ENCODE data around the gene LYG1. TPM values are rescaled to one million over a fixed set of nuclear protein-coding genes. Genes with fewer than 3 reads are reported as not detected.

The LYG1 gene
- polyA plus RNA-seq, 1 donor (not counting 4 experiments of a cell fraction or from before 2014, with no cell fraction given) = 1.1 TPM

- TF ChIP-seq EZH2 (IDR thresholded peaks at IDR 0.05; ENCODE audit: low read length) = no peak
- Histone ChIP-seq H3K9me1 (ENCODE audit: control insufficient read depth, extremely low read depth, insufficient read depth, low read length) (no peaks in the 10 kb centered on the region), H3K27me3 (ENCODE audit: control insufficient read depth, extremely low read depth, insufficient read depth, low read length) (no peaks in the 10 kb centered on the region), H3K4me3 (ENCODE audit: control insufficient read depth in 2 of 3, extremely low read depth in 1 of 3, insufficient read depth in 2 of 3, low read depth in 1 of 3, low read length in 3 of 3) (no peak overlapping the region), H4K20me1 (ENCODE audit: control insufficient read depth, extremely low read depth, insufficient read depth, low read length) (no peaks in the 10 kb centered on the region), H3K4me2 (ENCODE audit: control insufficient read depth, extremely low read depth, insufficient read depth, low read depth, low read length) (no peak overlapping the region), H2AFZ (ENCODE audit: control insufficient read depth, low read length) (no peak overlapping the region), H3K4me1 (ENCODE audit: control insufficient read depth, extremely low read depth, insufficient read depth, low read length) (no peaks in the 10 kb centered on the region), H3K27ac (ENCODE audit: control insufficient read depth, insufficient read depth, low read length) (no peak overlapping the region), H3K79me2 (ENCODE audit: control insufficient read depth, insufficient read depth, low read length) (no peaks in the 10 kb centered on the region), H3K36me3 (ENCODE audit: control insufficient read depth in 2 of 2, extremely low read depth in 1 of 2, insufficient read depth in 2 of 2, low read length in 2 of 2) (no peaks in the 10 kb centered on the region), H3K9ac (ENCODE audit: control insufficient read depth, extremely low read depth, insufficient read depth, low read length) (no peak overlapping the region), H3K9me3 (ENCODE audit: control insufficient read depth, low read depth, low read length) (no peaks in the 10 kb centered on the region)
- dilution Hi-C loops (cut with MboI; ENCODE audit: extremely low pct_ligation_motif_present, low sequenced_read_pairs) = no loop called here
- DNase-seq (ENCODE audit: low read depth, low spot score) (no peak), FAIRE-seq (no peak)
Measured at GRCh38 chr2:99249951-99250350, 51.0 kb downstream of the LYG1 start.

DNA sequence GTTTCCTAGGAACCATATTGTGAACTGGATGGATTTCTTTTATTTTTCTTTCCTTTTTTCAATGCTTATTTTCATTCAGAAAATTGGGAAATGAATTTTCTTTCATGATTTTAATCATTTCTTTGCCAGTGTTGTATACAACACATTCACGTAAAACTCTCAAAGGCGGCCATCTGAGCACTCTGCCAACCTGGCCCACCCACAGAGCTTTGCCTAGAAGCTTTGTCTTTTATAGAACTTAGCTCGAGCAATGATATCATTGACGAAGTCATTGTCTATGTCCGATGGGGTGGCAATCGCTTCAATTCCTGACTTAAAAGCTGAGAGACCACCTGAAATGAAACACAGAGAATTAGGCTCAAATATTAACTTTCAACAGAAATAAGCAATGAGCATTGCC is 58.8 kb downstream of the LYG1 start:
- Histone ChIP-seq H3K27ac (ENCODE audit: control insufficient read depth, insufficient read depth, low read length) (no peak overlapping the region), H3K9ac (ENCODE audit: control insufficient read depth, extremely low read depth, insufficient read depth, low read length) (no peak overlapping the region), H3K9me1 (ENCODE audit: control insufficient read depth, extremely low read depth, insufficient read depth, low read length) (no peaks in the 10 kb centered on the region), H3K36me3 (ENCODE audit: control insufficient read depth in 2 of 2, extremely low read depth in 1 of 2, insufficient read depth in 2 of 2, low read length in 2 of 2) (no peaks in the 10 kb centered on the region), H3K4me3 (ENCODE audit: control insufficient read depth in 2 of 3, extremely low read depth in 1 of 3, insufficient read depth in 2 of 3, low read depth in 1 of 3, low read length in 3 of 3) (no peak overlapping the region), H3K4me2 (ENCODE audit: control insufficient read depth, extremely low read depth, insufficient read depth, low read depth, low read length) (no peak overlapping the region), H3K9me3 (ENCODE audit: control insufficient read depth, low read depth, low read length) (no peaks in the 10 kb centered on the region), H4K20me1 (ENCODE audit: control insufficient read depth, extremely low read depth, insufficient read depth, low read length) (no peaks in the 10 kb centered on the region), H3K4me1 (ENCODE audit: control insufficient read depth, extremely low read depth, insufficient read depth, low read length) (no peaks in the 10 kb centered on the region), H3K27me3 (ENCODE audit: control insufficient read depth, extremely low read depth, insufficient read depth, low read length) (no peaks in the 10 kb centered on the region), H3K79me2 (ENCODE audit: control insufficient read depth, insufficient read depth, low read length) (no peaks in the 10 kb centered on the region), H2AFZ (ENCODE audit: control insufficient read depth, low read length) (no peak overlapping the region)
- FAIRE-seq (no peak), DNase-seq (ENCODE audit: low read depth, low spot score) (no peak)
- TF ChIP-seq, protein P1, sequence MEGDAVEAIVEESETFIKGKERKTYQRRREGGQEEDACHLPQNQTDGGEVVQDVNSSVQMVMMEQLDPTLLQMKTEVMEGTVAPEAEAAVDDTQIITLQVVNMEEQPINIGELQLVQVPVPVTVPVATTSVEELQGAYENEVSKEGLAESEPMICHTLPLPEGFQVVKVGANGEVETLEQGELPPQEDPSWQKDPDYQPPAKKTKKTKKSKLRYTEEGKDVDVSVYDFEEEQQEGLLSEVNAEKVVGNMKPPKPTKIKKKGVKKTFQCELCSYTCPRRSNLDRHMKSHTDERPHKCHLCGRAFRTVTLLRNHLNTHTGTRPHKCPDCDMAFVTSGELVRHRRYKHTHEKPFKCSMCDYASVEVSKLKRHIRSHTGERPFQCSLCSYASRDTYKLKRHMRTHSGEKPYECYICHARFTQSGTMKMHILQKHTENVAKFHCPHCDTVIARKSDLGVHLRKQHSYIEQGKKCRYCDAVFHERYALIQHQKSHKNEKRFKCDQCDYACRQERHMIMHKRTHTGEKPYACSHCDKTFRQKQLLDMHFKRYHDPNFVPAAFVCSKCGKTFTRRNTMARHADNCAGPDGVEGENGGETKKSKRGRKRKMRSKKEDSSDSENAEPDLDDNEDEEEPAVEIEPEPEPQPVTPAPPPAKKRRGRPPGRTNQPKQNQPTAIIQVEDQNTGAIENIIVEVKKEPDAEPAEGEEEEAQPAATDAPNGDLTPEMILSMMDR (optimal IDR thresholded peaks at IDR 0.05 in 1 of 3, IDR thresholded peaks at IDR 0.05 in 1 of 3, conservative IDR thresholded peaks at IDR 0.05 in 1 of 3; ENCODE audit: extremely low read depth in 1 of 3, insufficient read depth in 2 of 3, low read length in 3 of 3) = no peak
- TF ChIP-seq EZH2 (IDR thresholded peaks at IDR 0.05; ENCODE audit: low read length) = no peak
- dilution Hi-C loops (cut with MboI; ENCODE audit: extremely low pct_ligation_motif_present, low sequenced_read_pairs) = no loop called here

DNA sequence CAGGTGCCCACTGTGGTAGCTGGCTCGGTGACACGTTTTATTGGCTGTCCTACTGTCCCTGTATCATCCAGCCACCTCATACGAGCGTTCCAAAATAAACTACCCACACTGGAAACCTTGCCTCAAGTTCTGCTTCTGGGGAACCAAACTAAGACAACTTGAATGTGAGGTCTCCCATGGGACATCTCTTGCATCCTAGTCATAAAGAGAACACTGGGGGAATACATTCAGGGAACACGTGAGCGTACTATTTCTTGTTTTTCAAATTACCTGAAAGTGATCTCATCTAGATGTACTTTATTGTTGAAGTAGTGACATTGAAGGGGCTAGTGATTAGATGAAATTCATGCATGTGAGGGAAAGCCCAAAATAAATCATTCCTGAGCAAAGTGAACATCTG is 60.6 kb downstream of the LYG1 start:
- H2AFZ ChIP-seq (ENCODE audit: control insufficient read depth, low read length) = no peak overlapping the region
- TF ChIP-seq, protein P1 (optimal IDR thresholded peaks at IDR 0.05 in 1 of 3, IDR thresholded peaks at IDR 0.05 in 1 of 3, conservative IDR thresholded peaks at IDR 0.05 in 1 of 3; ENCODE audit: extremely low read depth in 1 of 3, insufficient read depth in 2 of 3, low read length in 3 of 3) = no peak
- TF ChIP-seq EZH2 (IDR thresholded peaks at IDR 0.05; ENCODE audit: low read length) = no peak
- H3K9me3 ChIP-seq (ENCODE audit: control insufficient read depth, low read depth, low read length) = no peaks in the 10 kb centered on the region
- no peaks in the 10 kb centered on the region for H3K79me2 ChIP-seq (ENCODE audit: control insufficient read depth, insufficient read depth, low read length)
- H3K4me3 ChIP-seq (ENCODE audit: control insufficient read depth in 2 of 3, extremely low read depth in 1 of 3, insufficient read depth in 2 of 3, low read depth in 1 of 3, low read length in 3 of 3) = no peak overlapping the region
- dilution Hi-C loops (cut with MboI; ENCODE audit: extremely low pct_ligation_motif_present, low sequenced_read_pairs) = no loop called here
- H3K9me1 ChIP-seq (ENCODE audit: control insufficient read depth, extremely low read depth, insufficient read depth, low read length) = no peaks in the 10 kb centered on the region
- H3K4me1 ChIP-seq (ENCODE audit: control insufficient read depth, extremely low read depth, insufficient read depth, low read length) = no peaks in the 10 kb centered on the region
- FAIRE-seq (no peak), DNase-seq (ENCODE audit: low read depth, low spot score) (no peak)
- H3K27ac ChIP-seq (ENCODE audit: control insufficient read depth, insufficient read depth, low read length) = no peak overlapping the region
- no peak overlapping the region for H3K9ac ChIP-seq (ENCODE audit: control insufficient read depth, extremely low read depth, insufficient read depth, low read length)
- H3K4me2 ChIP-seq (ENCODE audit: control insufficient read depth, extremely low read depth, insufficient read depth, low read depth, low read length) = no peak overlapping the region
- no peaks in the 10 kb centered on the region for H3K36me3 ChIP-seq (ENCODE audit: control insufficient read depth in 2 of 2, extremely low read depth in 1 of 2, insufficient read depth in 2 of 2, low read length in 2 of 2)
- H3K27me3 ChIP-seq (ENCODE audit: control insufficient read depth, extremely low read depth, insufficient read depth, low read length) = no peaks in the 10 kb centered on the region
- no peaks in the 10 kb centered on the region for H4K20me1 ChIP-seq (ENCODE audit: control insufficient read depth, extremely low read depth, insufficient read depth, low read length)

All from keratinocyte (primary cell).